HEK293T (cell line): ENCODE measurements around the gene LRRC59.

Source experiments
- BHLHE40 ChIP-seq: fragments of 450-650 bp; IDR thresholded peaks from 2 replicates; pipeline ENCODE4 v1.6.1; 2016; ENCODE audit warnings: mild to moderate bottlenecking, moderate library complexity, borderline replicate concordance
- CTBP1 ChIP-seq: fragments of 450-650 bp; IDR thresholded peaks from 2 replicates; pipeline ENCODE4 v1.6.1; 2016; ENCODE audit warnings: borderline replicate concordance
- ELF4 ChIP-seq: fragments of 450-650 bp; IDR thresholded peaks from 2 replicates; pipeline ENCODE4 v1.6.1; 2017; ENCODE audit warnings: antibody characterized with exemption
- FOXA1 ChIP-seq: fragments of 450-650 bp; IDR thresholded peaks from 2 replicates; pipeline ENCODE4 v1.6.1; 2016; ENCODE audit warnings: mild to moderate bottlenecking
- FOXK2 ChIP-seq: fragments of 450-650 bp; IDR thresholded peaks from 2 replicates; pipeline ENCODE4 v1.6.1; 2016; ENCODE audit warnings: mild to moderate bottlenecking
- FOXM1 ChIP-seq: fragments of 450-650 bp; IDR thresholded peaks from 2 replicates; pipeline ENCODE4 v1.6.1; 2017; ENCODE audit warnings: mild to moderate bottlenecking, borderline replicate concordance
- HDGF ChIP-seq: fragments of 450-650 bp; IDR thresholded peaks from 2 replicates; pipeline ENCODE4 v1.6.1; 2017; ENCODE audit warnings: antibody characterized with exemption, borderline replicate concordance
- SP1 ChIP-seq: fragments of 450-650 bp; IDR thresholded peaks from 2 replicates; pipeline ENCODE4 v1.6.1; 2017
- SUZ12 ChIP-seq: fragments of 450-650 bp; IDR thresholded peaks from 2 replicates; pipeline ENCODE4 v1.6.1; 2016; ENCODE audit warnings: mild to moderate bottlenecking
- TARDBP ChIP-seq: fragments of 450-650 bp; IDR thresholded peaks from 2 replicates; pipeline ENCODE4 v1.6.1; 2016
- ZNF384 ChIP-seq: fragments of 450-650 bp; IDR thresholded peaks from 2 replicates; pipeline ENCODE4 v1.6.1; 2016

GRCh38 chr17:50406578-50406977, 9.3 kb upstream of the LRRC59 start:
- TF ChIP-seq ELF4 (no peak), ZNF384 (no peak), HDGF (no peak), SUZ12 (no peak), CTBP1 (no peak), FOXA1 (no peak), BHLHE40 (no peak), SP1 (no peak), FOXM1 (no peak), FOXK2 (no peak), TARDBP (no peak)
